Nephron (organoid): ENCODE data around the gene CREG2.
A peak's percentile ranks its signal among the peaks of the same experiment; 100 is the strongest.

ENCODE experiments used
- H3K27ac Mint-ChIP-seq, 3 experiments: 2 replicates each; pipeline ENCODE4 v1.8.0; 2020; ENCODE audit warnings: mixed read lengths in 3 of 3, mild to moderate bottlenecking in 2 of 3, moderate library complexity in 1 of 3
- H3K27me3 Mint-ChIP-seq: 2 replicates; pipeline ENCODE4 v1.8.0; 2021; ENCODE audit warnings: low read depth, mild to moderate bottlenecking, moderate library complexity, mixed read lengths
- H3K36me3 Mint-ChIP-seq: 2 replicates; pipeline ENCODE4 v1.8.0; 2020; ENCODE audit warnings: low read depth, mixed read lengths
- H3K4me1 Mint-ChIP-seq: 2 replicates; pipeline ENCODE4 v1.8.0; 2020; ENCODE audit warnings: mixed read lengths
- H3K4me3 Mint-ChIP-seq, 3 experiments: 2 replicates each; pipeline ENCODE4 v1.8.0; 2020; ENCODE audit warnings: mild to moderate bottlenecking in 3 of 3, mixed read lengths in 3 of 3, moderate library complexity in 2 of 3
- H3K9me3 Mint-ChIP-seq: 2 replicates; pipeline ENCODE4 v1.8.0; 2020; ENCODE audit warnings: mixed read lengths
- CTCF ChIP-seq, 3 experiments: fragments of 200-600 bp; sonication (generic); IDR thresholded peaks; one replicate each; pipeline ENCODE4 v1.5.0; 2021; ENCODE audit warnings: antibody characterized with exemption in 3 of 3; ENCODE audit not compliant: unreplicated experiment in 3 of 3

Gene CREG2

GRCh38 chr2:101403745-101404144, 16.4 kb upstream of the CREG2 start:
- no peak for TF ChIP-seq CTCF (IDR thresholded peaks at IDR 0.05; ENCODE audit: unreplicated experiment in 3 of 3)
- peaks cover 41% of the 10 kb centered on the region for H3K27me3 Mint-ChIP-seq
- no peaks in the 10 kb centered on the region for H3K36me3 Mint-ChIP-seq
- no peak overlapping the region for H3K4me3 Mint-ChIP-seq
- H3K27ac Mint-ChIP-seq = no peak overlapping the region
- H3K4me1 Mint-ChIP-seq = peaks cover 19% of the 10 kb centered on the region
- H3K9me3 Mint-ChIP-seq = no peaks in the 10 kb centered on the region

- TF ChIP-seq CTCF (IDR thresholded peaks at IDR 0.05; ENCODE audit: unreplicated experiment in 3 of 3) = no peak
- no peaks in the 10 kb centered on the region for H3K36me3 Mint-ChIP-seq
These were observed 15.3 kb upstream of the CREG2 start for GRCh38 chr2:101402630-101403029.

GRCh38 chr2:101401906-101402305, 14.6 kb upstream of the CREG2 start:
- H3K4me3 Mint-ChIP-seq = no peak overlapping the region
- H3K36me3 Mint-ChIP-seq = no peaks in the 10 kb centered on the region
- H3K27ac Mint-ChIP-seq = no peak overlapping the region
- peaks cover 41% of the 10 kb centered on the region for H3K27me3 Mint-ChIP-seq
- TF ChIP-seq CTCF (IDR thresholded peaks at IDR 0.05; ENCODE audit: unreplicated experiment in 3 of 3) = no peak
- peaks cover 19% of the 10 kb centered on the region for H3K4me1 Mint-ChIP-seq
- no peaks in the 10 kb centered on the region for H3K9me3 Mint-ChIP-seq

More at GRCh38 chr2:101402630-101403029, 15.3 kb upstream of the CREG2 start:
- Mint-ChIP-seq H3K9me3 (no peaks in the 10 kb centered on the region), H3K4me1 (peaks cover 19% of the 10 kb centered on the region), H3K27me3 (peaks cover 41% of the 10 kb centered on the region), H3K27ac (no peak overlapping the region), H3K4me3 (no peak overlapping the region)

GRCh38 chr2:101401326-101401665, 14.0 kb upstream of the CREG2 start:
- Mint-ChIP-seq H3K4me1 (peaks cover 19% of the 10 kb centered on the region), H3K36me3 (no peaks in the 10 kb centered on the region), H3K27ac (no peak overlapping the region), H3K4me3 (no peak overlapping the region), H3K9me3 (no peaks in the 10 kb centered on the region), H3K27me3 (peaks cover 41% of the 10 kb centered on the region)
- TF ChIP-seq CTCF (IDR thresholded peaks at IDR 0.05; ENCODE audit: unreplicated experiment in 3 of 3) = no peak

- H3K9me3 Mint-ChIP-seq = no peaks in the 10 kb centered on the region
- peak overlapping the region in 1 of 3 experiments; percentile 57 for H3K27ac Mint-ChIP-seq
- H3K4me3 Mint-ChIP-seq = no peak overlapping the region
- peaks cover 39% of the 10 kb centered on the region for H3K27me3 Mint-ChIP-seq
- no peaks in the 10 kb centered on the region for H3K36me3 Mint-ChIP-seq
- TF ChIP-seq CTCF (IDR thresholded peaks at IDR 0.05; ENCODE audit: unreplicated experiment in 3 of 3) = no peak
- H3K4me1 Mint-ChIP-seq = peaks cover 19% of the 10 kb centered on the region
These were observed 13.4 kb upstream of the CREG2 start for GRCh38 chr2:101400506-101401325.

- TF ChIP-seq CTCF (IDR thresholded peaks at IDR 0.05; ENCODE audit: unreplicated experiment in 3 of 3) = no peak
- Mint-ChIP-seq H3K36me3 (no peaks in the 10 kb centered on the region), H3K9me3 (no peaks in the 10 kb centered on the region), H3K27ac (no peak overlapping the region), H3K27me3 (peaks cover 41% of the 10 kb centered on the region), H3K4me1 (peaks cover 19% of the 10 kb centered on the region), H3K4me3 (no peak overlapping the region)
These were observed 12.7 kb upstream of the CREG2 start for GRCh38 chr2:101400048-101400447.
